Renal pelvis (tissue), 4 donors: Measurements from ENCODE around the gene MAP3K13. TPM values are rescaled to one million over a fixed set of nuclear protein-coding genes. Genes with fewer than 3 reads are reported as not detected.

Experiments used
- DNase-seq: peaks from one replicate; pipeline ENCODE4 v3.0.0-alpha.2; 2013
- polyA plus RNA-seq, 3 donors: library from polyadenylated mRNA; unstranded; fragments of 120-200 nt; gene quantifications; one replicate each; pipeline ENCODE4 v1.2.1, GENCODE V29; 2013; ENCODE audit not compliant: insufficient read length in 3 of 3

The MAP3K13 gene
- polyA plus RNA-seq, 3 donors = 37.4 to 49.4 (median 44.8) TPM

DNA sequence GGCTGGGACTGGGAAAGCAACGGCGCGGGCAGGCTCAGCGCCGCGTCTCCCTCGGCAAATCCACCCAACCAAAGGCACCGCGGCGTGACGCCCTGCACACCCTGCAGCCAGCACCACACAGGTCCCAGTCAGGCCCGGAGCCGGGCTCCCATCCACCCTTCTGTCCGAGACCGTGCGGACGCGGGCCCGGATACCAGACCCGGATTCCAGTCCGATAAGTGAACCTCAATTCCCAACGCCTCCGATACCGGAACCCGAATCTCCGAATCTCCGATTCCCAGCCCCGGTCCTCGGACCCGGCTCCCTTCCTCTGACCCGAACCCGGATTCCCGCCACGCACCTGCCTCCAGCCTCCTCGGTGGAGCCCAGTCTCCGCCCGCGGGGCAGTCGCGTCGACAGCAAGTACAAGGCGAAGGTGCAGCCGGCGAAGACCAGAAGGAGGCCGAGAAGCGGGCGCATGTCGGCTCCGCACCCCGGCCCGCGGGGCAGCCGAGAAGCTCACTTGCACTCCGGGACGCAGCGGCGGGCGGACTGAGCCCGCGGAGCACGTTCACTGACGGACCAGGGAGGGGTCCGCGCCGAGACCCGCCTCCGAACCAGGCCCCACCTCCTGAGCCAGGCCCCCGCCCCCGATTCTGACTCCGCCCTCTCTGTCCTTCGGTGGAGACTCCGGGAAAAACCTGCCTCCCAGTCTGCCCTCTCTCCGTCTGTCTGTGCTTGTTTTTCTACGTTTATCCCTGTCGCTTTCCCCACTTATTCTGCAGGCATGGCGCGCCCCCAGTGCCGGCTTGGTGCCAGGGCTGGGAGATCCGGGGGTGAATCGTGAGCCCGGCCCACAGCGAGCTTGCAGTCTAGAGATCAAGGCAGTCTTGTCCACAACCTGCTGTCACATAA is 135.8 kb downstream of the MAP3K13 start, which contains the start of gene TMEM41A:
Gene TMEM41A (minus strand): TSS at position 533 of the 894 bp plus-strand sequence. CDS start 74 bp downstream, at position 459.
- DNase-seq = peak; percentile 90

- no peak for DNase-seq
These were observed 140.1 kb downstream of the MAP3K13 start for GRCh38 chr3:185502987-185503386.

DNA sequence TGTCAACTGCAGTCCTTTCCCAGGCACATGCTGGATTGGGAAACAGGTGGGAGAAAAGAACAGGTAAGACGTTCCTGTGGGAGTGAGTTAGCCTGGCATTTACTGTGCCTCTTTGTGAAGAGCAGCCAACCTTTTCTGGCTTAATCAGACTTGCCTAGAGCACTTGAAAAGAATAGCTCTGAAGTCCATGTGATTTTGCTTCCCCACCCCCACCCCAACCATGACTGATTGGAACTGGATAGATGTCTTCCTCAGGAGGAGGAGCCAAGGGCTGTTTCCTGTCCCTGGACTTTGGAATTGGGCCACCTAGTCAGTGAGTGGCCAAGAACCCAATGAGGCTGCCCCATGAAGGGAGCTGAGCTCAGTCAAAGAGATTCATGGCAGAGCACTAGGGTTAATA is 140.6 kb downstream of the MAP3K13 start:
- DNase-seq = no peak

DNA sequence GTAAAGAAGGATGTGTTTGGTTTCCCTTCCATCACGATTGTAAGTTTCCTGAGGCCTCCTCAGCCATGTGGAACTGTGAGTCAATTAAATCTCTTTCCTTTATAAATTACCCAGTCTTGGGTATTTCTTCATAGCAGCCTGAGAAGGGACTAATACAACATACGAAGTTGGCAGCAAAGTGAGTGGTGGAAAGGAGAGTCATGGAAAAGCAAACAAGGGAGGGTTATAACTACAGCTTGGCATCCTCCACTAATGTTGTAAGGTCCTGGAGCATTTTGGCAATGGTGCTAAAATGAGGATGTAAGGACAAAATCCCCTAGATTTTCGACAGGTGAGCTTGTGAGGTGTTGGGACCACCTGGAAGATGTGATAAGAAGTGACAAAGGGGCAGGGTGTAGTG is 141.7 kb downstream of the MAP3K13 start:
- no peak for DNase-seq

DNA sequence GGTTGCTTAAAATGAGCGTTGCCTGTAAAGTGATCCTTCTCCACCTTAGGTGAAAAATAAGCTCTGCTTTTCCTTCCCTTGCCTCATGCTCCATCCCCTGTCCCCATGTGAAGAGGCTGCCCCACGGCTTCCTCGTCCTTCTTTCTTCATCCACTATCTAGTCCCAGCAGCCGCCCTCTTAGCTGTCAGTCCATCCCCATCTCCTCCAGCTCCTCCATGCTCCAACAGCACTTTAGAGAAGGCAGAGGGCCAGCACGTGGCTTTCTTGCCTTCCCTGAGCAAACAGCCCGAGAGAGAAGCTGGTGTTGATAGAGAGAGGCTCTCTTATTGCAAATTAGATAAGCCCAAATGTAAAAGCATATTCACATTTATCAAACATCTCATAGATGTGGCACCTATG is 144.9 kb downstream of the MAP3K13 start:
- no peak for DNase-seq

GRCh38 chr3:185508335-185508991 is 145.5 kb downstream of the MAP3K13 start:
- no peak for DNase-seq

- DNase-seq = no peak
These were observed 148.8 kb downstream of the MAP3K13 start for GRCh38 chr3:185511711-185512110.

DNA sequence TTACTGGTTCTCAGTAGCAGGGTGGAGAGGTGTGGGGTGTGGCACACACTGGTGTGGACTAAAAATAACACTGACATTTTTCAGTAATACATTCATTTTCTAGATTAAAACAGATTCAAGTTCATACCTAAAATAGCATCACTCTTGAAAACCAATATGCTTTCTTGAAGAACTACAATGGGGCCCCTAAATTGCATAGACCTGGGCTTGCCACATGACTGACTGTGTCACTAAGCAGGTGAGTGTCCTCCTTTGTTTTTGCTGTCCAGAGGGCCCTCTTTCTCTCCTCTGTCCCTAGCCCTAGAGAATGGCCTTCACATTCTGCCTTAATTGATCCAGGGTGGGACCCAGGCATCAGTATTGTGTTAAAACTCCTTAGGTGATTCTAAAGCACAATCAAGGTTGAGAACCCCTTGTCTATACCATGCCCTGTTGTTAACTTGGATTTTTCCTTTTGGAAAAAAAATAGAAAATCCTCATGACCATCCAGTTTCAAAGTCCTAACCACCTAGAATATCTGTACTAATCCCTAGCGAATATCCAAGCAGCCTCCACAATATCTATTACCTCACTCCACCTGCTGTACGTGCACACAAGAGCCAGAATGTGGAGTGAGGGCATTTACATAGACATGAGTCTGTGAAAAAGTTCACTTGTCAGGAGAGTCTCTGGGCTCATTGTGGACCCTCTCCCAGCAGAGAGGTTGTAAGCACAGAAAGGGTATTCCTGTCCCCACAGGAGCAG is 154.6 kb downstream of the MAP3K13 start:
- no peak for DNase-seq

DNA sequence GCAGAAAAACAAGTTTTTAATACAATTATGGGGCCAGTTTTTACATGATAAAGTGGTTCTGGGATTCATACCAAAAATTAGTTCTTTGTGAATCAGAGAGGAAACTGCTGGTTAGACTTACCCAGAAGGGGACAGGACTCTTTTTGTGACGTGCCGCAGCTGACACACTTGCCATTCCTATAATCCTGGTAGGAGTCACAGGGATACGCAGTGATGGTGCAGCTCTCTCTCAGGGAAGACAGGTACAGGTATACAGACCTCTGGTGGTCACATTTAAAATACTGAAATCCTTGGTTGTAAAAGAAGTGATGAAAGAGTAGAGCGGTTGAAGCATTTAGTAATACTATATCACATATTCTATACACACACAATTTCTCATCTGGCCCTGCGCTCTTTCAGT is 156.1 kb downstream of the MAP3K13 start:
- no peak for DNase-seq

- DNase-seq = no peak
These were observed 158.6 kb downstream of the MAP3K13 start for GRCh38 chr3:185521349-185522138.

GRCh38 chr3:185526349-185526951 is 163.5 kb downstream of the MAP3K13 start:
- no peak for DNase-seq

DNA sequence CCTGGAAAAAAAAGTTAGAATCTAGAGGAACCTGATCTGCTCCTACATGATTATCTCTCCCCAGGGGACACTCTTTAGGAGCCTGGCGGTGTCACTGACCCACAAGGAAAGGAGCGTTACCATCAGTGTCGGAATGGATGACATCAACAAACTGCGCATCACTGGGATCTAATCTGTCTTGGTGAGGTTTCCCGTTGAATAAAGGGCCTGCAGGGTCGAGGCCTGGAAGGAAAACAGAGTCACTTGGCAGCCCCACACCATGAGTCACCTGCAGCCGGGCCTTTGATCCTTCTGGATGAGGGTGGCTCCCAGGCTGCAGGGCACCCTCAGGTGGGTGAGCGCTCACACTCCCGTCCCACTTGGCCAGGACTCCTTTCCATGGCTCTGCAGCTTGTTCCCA is 164.4 kb downstream of the MAP3K13 start:
- no peak for DNase-seq

DNA sequence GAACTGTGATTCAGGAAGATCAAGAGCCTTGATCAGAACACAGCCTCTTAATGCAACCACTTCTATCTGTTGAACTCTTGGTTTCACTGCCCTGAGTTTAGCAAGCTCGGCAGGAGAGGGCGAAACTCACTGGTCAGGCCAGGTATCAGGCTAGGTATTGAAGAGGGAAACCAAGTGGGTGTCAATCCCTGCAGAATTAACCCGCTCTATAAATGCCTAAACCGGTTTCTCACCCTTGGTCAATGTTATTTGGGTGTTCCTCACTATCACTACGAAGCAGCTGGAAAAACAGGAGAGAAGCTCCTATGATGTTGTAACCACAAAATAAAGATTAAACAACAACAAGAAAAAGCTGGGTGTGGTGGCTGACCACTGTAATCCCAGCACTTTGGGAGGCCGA is 165.6 kb downstream of the MAP3K13 start:
- DNase-seq = no peak

GRCh38 chr3:185530856-185531255 is 167.9 kb downstream of the MAP3K13 start:
- no peak for DNase-seq

DNA sequence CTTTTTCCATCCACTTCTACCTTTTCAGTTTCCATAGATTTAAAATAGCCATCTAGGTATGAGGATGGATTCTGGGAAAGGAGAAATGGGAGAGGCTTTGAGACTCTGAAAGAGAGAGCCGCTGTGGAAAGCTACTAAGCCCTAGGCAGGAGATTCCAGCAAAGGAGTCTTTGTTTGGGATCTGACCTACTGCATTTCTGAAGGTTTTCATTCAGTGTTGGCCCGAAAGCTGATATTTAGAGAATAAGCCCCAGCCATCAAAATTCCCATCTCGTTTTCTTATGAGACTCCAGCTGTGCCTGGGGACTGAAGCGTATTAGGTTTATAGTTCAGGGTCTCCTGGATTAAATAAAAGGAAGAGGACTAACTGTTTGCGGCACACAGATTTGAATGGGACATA is 170.0 kb downstream of the MAP3K13 start:
- DNase-seq = no peak

DNA sequence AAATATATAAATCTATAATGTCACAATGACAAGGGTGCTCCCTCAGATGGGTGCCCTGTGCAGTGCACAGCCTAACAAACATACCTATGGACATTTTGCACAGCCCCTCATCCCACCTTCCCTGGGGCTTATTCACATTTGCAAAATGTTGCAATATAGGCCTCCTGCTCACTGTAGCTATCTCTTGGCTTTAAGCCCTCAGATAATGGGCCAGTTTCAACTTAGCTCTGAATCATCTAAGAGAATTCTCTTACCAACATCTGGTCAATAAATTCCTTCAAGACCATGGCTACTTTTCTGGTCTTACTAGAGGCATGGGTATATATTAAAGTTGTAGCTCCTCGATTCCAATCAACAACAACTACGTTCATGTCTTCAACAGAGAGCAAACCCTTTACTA is 171.6 kb downstream of the MAP3K13 start:
- DNase-seq = no peak

- peak; percentile 48 for DNase-seq
These were observed 174.5 kb downstream of the MAP3K13 start for GRCh38 chr3:185537369-185537970.
